HCT116 (cell line): Measurements from ENCODE around the gene MRPL30. TPM values are rescaled to one million over a fixed set of nuclear protein-coding genes. Genes with fewer than 3 reads are reported as not detected.

ENCODE experiments used
- ATAC-seq: fragments of 200-7000 bp; cut with Tn5 transposase; 2 replicates; pipeline ENCODE4 v1.9.1; 2020; ENCODE audit warnings: mild to moderate bottlenecking, moderate library complexity
- BruUV-seq: library from RNA; stranded (reverse); fragments of 400-500 nt; replicated peaks from 2 replicates; lab custom pipeline; 2021; lab: Mats Ljungman, UMichigan
- CTCF ChIA-PET: fragments of 300-600 bp; sonication (Branson Sonifier 250); formaldehyde crosslinking; loops from one replicate; lab custom pipeline; 2021; ENCODE audit warnings: antibody characterized with exemption; lab: Charles Lee
- POLR2A ChIA-PET: fragments of 300-600, 350-600 bp; sonication (Branson Sonifier 250); formaldehyde crosslinking; loops from one replicate; lab custom pipeline; 2021; ENCODE audit warnings: antibody characterized with exemption; lab: Charles Lee
- RAD21 ChIA-PET, 2 experiments: fragments of 300-600 bp; sonication (Branson Sonifier 250); formaldehyde crosslinking; loops; one replicate each; lab custom pipeline; 2023; ENCODE audit warnings: low total read pairs in 2 of 2; ENCODE audit not compliant: uncharacterized antibody in 2 of 2, unreplicated experiment in 2 of 2, low non-redundant PET in 1 of 2; lab: Charles Lee
- DNase-seq: peaks from one replicate; pipeline ENCODE4 v3.0.0-alpha.2; 2010; ENCODE audit warnings: low read depth, low spot score
- H2AFZ ChIP-seq: fragments of 200-600 bp; shearing (Covaris generic), sonication (generic); 2 replicates; pipeline ENCODE4 v1.6.1; 2017; ENCODE audit warnings: low read depth, mixed run types, mixed read lengths, antibody characterized with exemption, low read length; ENCODE audit not compliant: poor library complexity, severe bottlenecking
- H3K27ac ChIP-seq: 2 replicates; pipeline ENCODE4 v1.5.1; 2012; ENCODE audit warnings: low read depth, low read length
- H3K27me3 ChIP-seq: fragments of 200-600 bp; sonication (generic); 2 replicates; pipeline ENCODE4 v1.6.1; 2016; ENCODE audit warnings: mixed run types, low read length, mixed read lengths; ENCODE audit not compliant: insufficient read depth
- H3K36me3 ChIP-seq, 2 experiments: fragments of 200-500 bp in 1 of 2; fragments of 200-600 bp in 1 of 2; sonication (Bioruptor generic) in 1 of 2; sonication (generic) in 1 of 2; 2 replicates each; pipeline versions ENCODE4 v1.5.1 to v1.6.1; 2014 to 2016; ENCODE audit warnings: low read length in 2 of 2, inconsistent platforms in 1 of 2, mixed read lengths in 1 of 2, mixed run types in 1 of 2; ENCODE audit not compliant: insufficient read depth in 2 of 2, control insufficient read depth in 1 of 2
- H3K4me1 ChIP-seq, 2 experiments: fragments of 200-600 bp in 1 of 2; sonication (generic) in 1 of 2; 2 replicates each; pipeline versions ENCODE4 v1.5.1 to v1.6.1; 2012 to 2017; ENCODE audit warnings: low read length in 2 of 2, inconsistent platforms in 1 of 2, mild to moderate bottlenecking in 1 of 2, mixed read lengths in 1 of 2, mixed run types in 1 of 2, moderate library complexity in 1 of 2; ENCODE audit not compliant: insufficient read depth in 2 of 2, control insufficient read depth in 1 of 2
- H3K4me2 ChIP-seq: fragments of 200-600 bp; sonication (generic); 2 replicates; pipeline ENCODE4 v1.6.1; 2017; ENCODE audit warnings: mixed run types, low read length, mixed read lengths
- H3K4me3 ChIP-seq, 2 experiments: fragments of 200-600 bp in 1 of 2; sonication (generic) in 1 of 2; replicated peaks in 1 of 2; 2 replicates each; pipeline ENCODE4 v1.5.1; 2011 to 2016; ENCODE audit warnings: low read length in 2 of 2, control low read depth in 1 of 2, low read depth in 1 of 2, mild to moderate bottlenecking in 1 of 2, mixed read lengths in 1 of 2, mixed run types in 1 of 2
- H3K79me2 ChIP-seq: fragments of 200-600 bp; sonication (generic); 2 replicates; pipeline ENCODE4 v1.6.1; 2017; ENCODE audit warnings: mild to moderate bottlenecking, mixed run types, low read length, moderate library complexity, mixed read lengths; ENCODE audit not compliant: insufficient read depth
- H3K9ac ChIP-seq: fragments of 200-600 bp; sonication (generic); 2 replicates; pipeline ENCODE4 v1.6.1; 2016; ENCODE audit warnings: low read length, mixed read lengths
- H3K9me2 ChIP-seq: fragments of 200-600 bp; sonication (generic), shearing (Covaris generic); 2 replicates; pipeline ENCODE4 v1.6.1; 2017; ENCODE audit warnings: mixed run types, mild to moderate bottlenecking, moderate library complexity; ENCODE audit not compliant: insufficient read depth
- H3K9me3 ChIP-seq, 2 experiments: fragments of 200-500 bp in 1 of 2; fragments of 200-600 bp in 1 of 2; sonication (Bioruptor generic) in 1 of 2; sonication (generic) in 1 of 2; 2 replicates each; pipeline ENCODE4 v1.6.1; 2014 to 2017; ENCODE audit warnings: low read length in 2 of 2, mixed read lengths in 2 of 2, inconsistent platforms in 1 of 2, low read depth in 1 of 2, mild to moderate bottlenecking in 1 of 2, mixed run types in 1 of 2, moderate library complexity in 1 of 2; ENCODE audit not compliant: control insufficient read depth in 1 of 2, insufficient read depth in 1 of 2
- H4K20me1 ChIP-seq: fragments of 200-600 bp; sonication (generic), shearing (Covaris generic); 2 replicates; pipeline ENCODE4 v1.6.1; 2017; ENCODE audit warnings: mixed run types, mild to moderate bottlenecking, moderate library complexity; ENCODE audit not compliant: insufficient read depth
- JUND ChIP-seq: IDR thresholded peaks from 2 replicates; pipeline ENCODE4 v1.6.1; 2012
- YY1 ChIP-seq: IDR thresholded peaks from 2 replicates; pipeline ENCODE4 v1.6.1; 2011; ENCODE audit warnings: low read length, low read depth, moderate library complexity, mild to moderate bottlenecking; ENCODE audit not compliant: insufficient replicate concordance; ENCODE audit errors: extremely low read depth
- intact Hi-C: fragments of 100-400 bp; cut with micrococcal nuclease; formaldehyde crosslinking; loops from 2 replicates; pipeline ENCODE4 v1.10.0; 2022
- total RNA-seq: library from RNA; stranded (reverse); gene quantifications from one replicate; pipeline ENCODE4 v1.2.1, GENCODE V29; 2021; ENCODE audit not compliant: unreplicated experiment
- TF ChIP-seq, protein P1 (sequence below): IDR thresholded peaks from 2 replicates; pipeline ENCODE4 v1.6.1; 2011; ENCODE audit warnings: mild to moderate bottlenecking, low read length, moderate library complexity; ENCODE audit not compliant: insufficient replicate concordance; ENCODE audit errors: extremely low read depth

Gene MRPL30
- total RNA-seq, 1 experiment from 2014 or later, result 38.1 TPM

DNA sequence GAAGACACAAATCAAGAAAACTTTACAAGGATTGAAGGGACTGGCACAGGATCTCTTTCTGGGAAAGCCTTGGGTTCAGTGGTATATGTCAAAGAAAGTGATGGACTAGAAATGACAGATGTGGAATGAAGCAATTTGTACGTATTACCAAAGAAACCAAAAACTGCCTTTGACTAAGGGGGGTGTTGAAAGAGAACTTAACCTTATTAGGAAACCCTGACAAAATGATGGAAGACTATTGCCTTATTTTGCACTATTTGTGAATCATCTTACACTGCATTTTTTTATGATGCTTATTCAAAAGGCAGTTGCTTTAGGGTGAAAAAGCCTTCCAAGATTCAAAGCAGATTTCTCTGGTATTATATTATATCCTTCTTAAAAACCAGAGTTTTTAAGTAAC is 30.3 kb upstream of the MRPL30 start:
- no peaks in the 10 kb centered on the region for H3K27me3 ChIP-seq
- H3K4me1 ChIP-seq, result peaks cover 9 to 12% of the 10 kb centered on the region in 2 experiments
- intact Hi-C loops, result loop anchor here (10.0 kb wide), 1 partner anchor 344 kb away; the partner anchor contains the start of gene REV1
- CTCF ChIA-PET, result no interaction called here
- no peaks in the 10 kb centered on the region for H3K36me3 ChIP-seq
- RAD21 ChIA-PET, result no interaction called here
- no peak overlapping the region for H3K4me2 ChIP-seq
- BruUV-seq, result no TSS peak
- no peak overlapping the region for H3K4me3 ChIP-seq
- POLR2A ChIA-PET, result no interaction called here
- H3K27ac ChIP-seq, result no peak overlapping the region
- no peak overlapping the region for H2AFZ ChIP-seq
- peaks cover 4% of the 10 kb centered on the region; the same call in 1 of the 2 replicates for H3K79me2 ChIP-seq
- H3K9me3 ChIP-seq, result no peaks in the 10 kb centered on the region
- no peak overlapping the region for H3K9ac ChIP-seq
- TF ChIP-seq YY1 (no peak), JUND (no peak)
- no peaks in the 10 kb centered on the region for H3K9me2 ChIP-seq
- no peak for ATAC-seq
- DNase-seq, result no peak
- no peaks in the 10 kb centered on the region for H4K20me1 ChIP-seq

- Histone ChIP-seq H3K9ac (no peak overlapping the region), H4K20me1 (no peaks in the 10 kb centered on the region), H3K27me3 (no peaks in the 10 kb centered on the region), H3K79me2 (peaks cover 5% of the 10 kb centered on the region; the same call in 1 of the 2 replicates), H3K36me3 (no peaks in the 10 kb centered on the region), H3K4me2 (no peak overlapping the region), H3K9me3 (no peaks in the 10 kb centered on the region), H3K4me1 (peaks cover 13 to 15% of the 10 kb centered on the region in 2 experiments), H3K9me2 (no peaks in the 10 kb centered on the region), H3K4me3 (no peak overlapping the region), H2AFZ (no peak overlapping the region), H3K27ac (no peak overlapping the region)
- ATAC-seq (no peak), DNase-seq (no peak)
- intact Hi-C loops, result loop anchor here (10.0 kb wide), 1 partner anchor 342 kb away; the partner anchor contains the start of gene REV1
- RAD21 ChIA-PET, result no interaction called here
- CTCF ChIA-PET, result no interaction called here
- POLR2A ChIA-PET, result no interaction called here
- BruUV-seq, result no TSS peak
- TF ChIP-seq, protein P1, sequence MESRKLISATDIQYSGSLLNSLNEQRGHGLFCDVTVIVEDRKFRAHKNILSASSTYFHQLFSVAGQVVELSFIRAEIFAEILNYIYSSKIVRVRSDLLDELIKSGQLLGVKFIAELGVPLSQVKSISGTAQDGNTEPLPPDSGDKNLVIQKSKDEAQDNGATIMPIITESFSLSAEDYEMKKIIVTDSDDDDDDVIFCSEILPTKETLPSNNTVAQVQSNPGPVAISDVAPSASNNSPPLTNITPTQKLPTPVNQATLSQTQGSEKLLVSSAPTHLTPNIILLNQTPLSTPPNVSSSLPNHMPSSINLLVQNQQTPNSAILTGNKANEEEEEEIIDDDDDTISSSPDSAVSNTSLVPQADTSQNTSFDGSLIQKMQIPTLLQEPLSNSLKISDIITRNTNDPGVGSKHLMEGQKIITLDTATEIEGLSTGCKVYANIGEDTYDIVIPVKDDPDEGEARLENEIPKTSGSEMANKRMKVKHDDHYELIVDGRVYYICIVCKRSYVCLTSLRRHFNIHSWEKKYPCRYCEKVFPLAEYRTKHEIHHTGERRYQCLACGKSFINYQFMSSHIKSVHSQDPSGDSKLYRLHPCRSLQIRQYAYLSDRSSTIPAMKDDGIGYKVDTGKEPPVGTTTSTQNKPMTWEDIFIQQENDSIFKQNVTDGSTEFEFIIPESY, result no peak
Measured at GRCh38 chr2:99152199-99152895, 28.6 kb upstream of the MRPL30 start.
